Measurements from ENCODE around the gene RIMBP2.

The RIMBP2 gene

DNA sequence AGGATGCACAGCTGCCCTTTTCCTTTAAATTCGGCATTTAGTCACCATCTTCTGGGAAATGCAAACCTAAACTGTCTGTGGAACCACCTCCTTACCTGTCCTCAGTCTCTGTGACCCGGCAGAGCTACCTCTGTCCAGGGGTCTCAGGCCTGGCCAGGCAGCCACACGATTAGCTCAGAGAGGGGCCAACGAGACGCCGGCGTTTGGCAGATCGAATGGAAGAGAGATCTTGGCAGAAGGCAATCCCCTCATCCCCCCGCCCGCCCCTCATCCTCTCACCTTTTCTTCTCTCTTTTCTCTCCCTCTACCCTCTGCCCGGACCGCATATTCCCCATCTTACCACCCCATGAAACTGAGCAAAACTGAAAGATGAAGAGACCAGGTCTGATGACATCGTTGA, 277.4 kb downstream of the RIMBP2 start:
- no peaks in the 10 kb centered on the region for H4K20me1 ChIP-seq
- H3K9me3 ChIP-seq: peaks cover 38% of the 10 kb centered on the region
- H3K36me3 ChIP-seq: no peaks in the 10 kb centered on the region
- H3K27ac ChIP-seq: no peak overlapping the region
- no peaks in the 10 kb centered on the region for H3K4me1 ChIP-seq
- no peak overlapping the region for H3K4me3 ChIP-seq
- H3K9ac ChIP-seq: no peak overlapping the region
- H3K4me2 ChIP-seq: no peak overlapping the region
- H3K27me3 ChIP-seq: no peaks in the 10 kb centered on the region
- no peak for TF ChIP-seq Cebpa-rat (IDR thresholded peaks at IDR 0.05)

DNA sequence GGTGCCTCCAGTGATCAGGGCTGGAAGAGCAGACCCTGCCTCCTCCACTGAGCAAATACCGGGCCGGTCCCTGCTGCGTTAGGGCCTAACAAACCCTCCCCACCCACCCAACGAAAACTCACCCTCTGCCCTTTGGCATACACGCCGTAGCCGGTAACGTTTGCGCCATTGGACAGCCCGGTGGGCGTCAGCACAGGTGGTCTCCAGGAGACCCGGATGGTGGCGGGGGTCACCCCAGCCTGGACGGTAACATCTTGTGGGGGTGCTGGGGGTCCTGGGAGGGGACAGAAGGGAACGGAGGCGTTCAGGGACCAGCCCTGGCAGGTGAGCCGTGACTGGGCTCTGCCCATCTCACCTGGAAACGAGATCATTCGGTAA, 277.9 kb downstream of the RIMBP2 start:
- Histone ChIP-seq H3K27ac (no peak overlapping the region), H3K4me1 (no peaks in the 10 kb centered on the region), H3K4me3 (no peak overlapping the region), H3K36me3 (no peaks in the 10 kb centered on the region), H3K9me3 (peaks cover 38% of the 10 kb centered on the region), H3K4me2 (no peak overlapping the region), H3K9ac (no peak overlapping the region), H4K20me1 (no peaks in the 10 kb centered on the region), H3K27me3 (no peaks in the 10 kb centered on the region)
- TF ChIP-seq Cebpa-rat (IDR thresholded peaks at IDR 0.05): no peak

- Histone ChIP-seq H4K20me1 (no peaks in the 10 kb centered on the region), H3K4me1 (no peaks in the 10 kb centered on the region), H3K36me3 (no peaks in the 10 kb centered on the region), H3K9ac (no peak overlapping the region), H3K9me3 (peaks cover 38% of the 10 kb centered on the region), H3K4me3 (no peak overlapping the region), H3K27me3 (no peaks in the 10 kb centered on the region), H3K27ac (no peak overlapping the region), H3K4me2 (no peak overlapping the region)
- no peak for TF ChIP-seq Cebpa-rat (IDR thresholded peaks at IDR 0.05)
Observed at GRCh38 chr12:130437555-130438242, 278.4 kb downstream of the RIMBP2 start.

GRCh38 chr12:130436741-130437501, 279.2 kb downstream of the RIMBP2 start:
- Histone ChIP-seq H3K4me2 (no peak overlapping the region), H4K20me1 (no peaks in the 10 kb centered on the region), H3K9ac (no peak overlapping the region), H3K4me1 (peaks cover 3% of the 10 kb centered on the region), H3K27me3 (no peaks in the 10 kb centered on the region), H3K4me3 (no peak overlapping the region), H3K27ac (no peak overlapping the region), H3K36me3 (no peaks in the 10 kb centered on the region), H3K9me3 (peaks cover 38% of the 10 kb centered on the region)
- no peak for TF ChIP-seq Cebpa-rat (IDR thresholded peaks at IDR 0.05)

DNA sequence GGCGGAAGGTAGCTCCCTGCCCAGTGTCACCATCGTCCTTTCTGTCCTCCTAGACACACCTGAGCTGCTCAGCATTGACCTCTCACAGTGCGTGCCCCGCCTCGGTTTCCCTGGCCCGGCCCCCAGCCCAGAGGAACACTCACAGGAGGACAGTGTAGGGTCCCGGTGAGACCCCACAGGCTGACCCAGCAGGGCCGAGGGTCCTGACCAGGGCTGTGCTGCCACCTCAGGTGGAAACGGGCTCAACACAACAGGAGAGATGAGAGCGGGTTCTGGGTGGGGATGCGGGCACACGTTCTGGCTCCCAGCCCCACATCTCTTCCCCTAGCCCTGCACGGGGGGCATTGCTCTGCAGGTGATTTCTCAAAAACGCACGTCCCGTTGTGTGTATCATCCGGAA, 280.3 kb downstream of the RIMBP2 start:
- peaks cover 12% of the 10 kb centered on the region for H3K4me1 ChIP-seq
- H3K36me3 ChIP-seq: no peaks in the 10 kb centered on the region
- peaks cover 35% of the 10 kb centered on the region for H3K9me3 ChIP-seq
- no peaks in the 10 kb centered on the region for H3K27me3 ChIP-seq
- no peaks in the 10 kb centered on the region for H4K20me1 ChIP-seq
- TF ChIP-seq Cebpa-rat (IDR thresholded peaks at IDR 0.05): no peak
- H3K4me3 ChIP-seq: no peak overlapping the region
- no peak overlapping the region for H3K4me2 ChIP-seq
- H3K9ac ChIP-seq: no peak overlapping the region
- H3K27ac ChIP-seq: no peak overlapping the region

DNA sequence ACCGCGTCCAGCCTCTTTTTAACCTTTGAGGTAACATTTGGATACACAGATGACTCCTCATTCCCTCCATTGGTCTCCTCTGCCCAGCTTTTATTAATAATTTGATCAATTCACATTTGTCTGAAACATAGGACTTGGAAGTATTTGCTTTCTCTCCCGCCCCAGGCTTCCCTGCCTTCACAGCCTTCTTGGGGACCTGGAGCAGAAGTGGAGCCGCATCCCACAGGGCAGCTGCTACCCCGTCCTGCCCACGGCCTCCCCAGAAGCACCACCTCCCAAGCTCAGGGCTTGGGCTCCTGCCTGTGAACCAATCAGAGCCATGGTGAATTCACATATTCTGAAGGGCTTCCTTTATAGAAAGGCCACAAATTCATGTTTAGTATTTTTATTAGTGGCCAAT, 280.8 kb downstream of the RIMBP2 start:
- Histone ChIP-seq H3K27me3 (no peaks in the 10 kb centered on the region), H3K9me3 (peaks cover 30% of the 10 kb centered on the region), H3K27ac (no peak overlapping the region), H3K36me3 (no peaks in the 10 kb centered on the region), H3K4me3 (no peak overlapping the region), H3K9ac (no peak overlapping the region), H3K4me1 (peaks cover 12% of the 10 kb centered on the region), H4K20me1 (no peaks in the 10 kb centered on the region), H3K4me2 (no peak overlapping the region)
- no peak for TF ChIP-seq Cebpa-rat (IDR thresholded peaks at IDR 0.05)

- Histone ChIP-seq H3K4me2 (no peak overlapping the region), H3K27ac (no peak overlapping the region)
Observed at GRCh38 chr12:130434560-130434959, 281.5 kb downstream of the RIMBP2 start.

DNA sequence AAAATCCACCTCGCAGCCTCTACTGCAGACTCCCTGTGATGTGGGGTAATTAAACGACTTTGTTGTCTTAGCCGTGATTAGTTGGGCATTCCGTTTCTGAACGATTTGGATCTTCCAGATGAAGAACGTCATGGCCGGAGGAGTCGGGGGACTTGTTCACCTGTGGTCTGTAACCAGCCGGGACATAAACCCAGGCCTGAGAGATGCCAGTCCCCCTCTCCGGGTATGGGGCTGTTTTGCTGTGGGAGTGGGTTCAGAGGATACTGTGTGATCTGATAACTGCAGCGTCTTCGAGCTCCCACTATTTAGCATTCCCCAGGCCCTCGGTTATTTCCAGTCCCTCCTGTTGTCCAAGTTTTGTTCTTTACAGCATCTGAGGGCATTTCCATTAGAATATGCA, 282.3 kb downstream of the RIMBP2 start:
- no peak overlapping the region for H3K4me2 ChIP-seq
- H3K27ac ChIP-seq: no peak overlapping the region
- TF ChIP-seq Cebpa-rat (IDR thresholded peaks at IDR 0.05): no peak
- H4K20me1 ChIP-seq: no peaks in the 10 kb centered on the region
- H3K9ac ChIP-seq: no peak overlapping the region
- H3K36me3 ChIP-seq: no peaks in the 10 kb centered on the region
- no peaks in the 10 kb centered on the region for H3K27me3 ChIP-seq
- no peak overlapping the region for H3K4me3 ChIP-seq
- H3K4me1 ChIP-seq: peaks cover 12% of the 10 kb centered on the region
- H3K9me3 ChIP-seq: peaks cover 23% of the 10 kb centered on the region

More at GRCh38 chr12:130434560-130434959, 281.5 kb downstream of the RIMBP2 start:
- no peaks in the 10 kb centered on the region for H4K20me1 ChIP-seq
- H3K9me3 ChIP-seq: peaks cover 24% of the 10 kb centered on the region
- H3K4me1 ChIP-seq: peaks cover 12% of the 10 kb centered on the region
- no peak overlapping the region for H3K4me3 ChIP-seq
- H3K9ac ChIP-seq: no peak overlapping the region
- no peaks in the 10 kb centered on the region for H3K36me3 ChIP-seq
- no peaks in the 10 kb centered on the region for H3K27me3 ChIP-seq
- TF ChIP-seq Cebpa-rat (IDR thresholded peaks at IDR 0.05): no peak

- peaks cover 19% of the 10 kb centered on the region for H3K9me3 ChIP-seq
- H3K27ac ChIP-seq: no peak overlapping the region
- H3K4me3 ChIP-seq: no peak overlapping the region
- peaks cover 12% of the 10 kb centered on the region for H3K4me1 ChIP-seq
- no peaks in the 10 kb centered on the region for H4K20me1 ChIP-seq
- H3K27me3 ChIP-seq: no peaks in the 10 kb centered on the region
- no peak overlapping the region for H3K4me2 ChIP-seq
- no peak overlapping the region for H3K9ac ChIP-seq
- TF ChIP-seq Cebpa-rat (IDR thresholded peaks at IDR 0.05): no peak
- no peaks in the 10 kb centered on the region for H3K36me3 ChIP-seq
Observed at GRCh38 chr12:130433411-130433810, 282.7 kb downstream of the RIMBP2 start.

DNA sequence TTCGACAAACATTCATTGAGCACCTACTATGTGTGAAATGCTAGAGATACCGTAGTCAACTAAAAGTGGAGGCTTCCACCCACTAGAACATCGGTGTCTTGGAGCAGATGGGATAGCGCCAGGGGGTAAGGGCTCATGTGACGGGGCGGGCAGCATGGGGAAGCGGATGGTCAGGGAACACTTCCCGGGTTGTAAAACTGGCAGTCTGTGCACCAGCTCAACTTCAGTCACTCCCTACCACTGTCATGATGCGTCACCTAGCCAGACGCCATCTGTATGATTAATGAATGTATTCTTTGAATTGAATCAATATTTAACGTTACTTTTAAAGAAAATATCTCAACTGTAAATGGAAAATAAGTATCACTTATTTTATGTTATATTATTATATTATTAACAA, 284.9 kb downstream of the RIMBP2 start:
- no peak for TF ChIP-seq Cebpa-rat (IDR thresholded peaks at IDR 0.05)
- no peaks in the 10 kb centered on the region for H4K20me1 ChIP-seq
- H3K9me3 ChIP-seq: no peaks in the 10 kb centered on the region
- H3K9ac ChIP-seq: no peak overlapping the region
- H3K4me1 ChIP-seq: peaks cover 12% of the 10 kb centered on the region
- no peaks in the 10 kb centered on the region for H3K27me3 ChIP-seq
- H3K4me3 ChIP-seq: no peak overlapping the region
- no peak overlapping the region for H3K4me2 ChIP-seq
- no peak overlapping the region for H3K27ac ChIP-seq
- no peaks in the 10 kb centered on the region for H3K36me3 ChIP-seq

Measured in BLaER1 (cell line).